ENCODE measurements around the gene GTF3C1. TPM values are rescaled to one million over a fixed set of nuclear protein-coding genes. Genes with fewer than 3 reads are reported as not detected.

GTF3C1 gene
- total and polyA plus RNA-seq, 2 of the 8 experiments (the other 6 are each of a cell fraction or from before 2014, with no cell fraction given), result 89.3 to 126 TPM

- Histone ChIP-seq H3K4me1 (replicated peaks in 1 of 4; ENCODE audit: control insufficient read depth in 3 of 4, insufficient read depth in 4 of 4, low read length in 3 of 4) (peaks cover 0 to 4% (median 3%) of the 10 kb centered on the region in 4 experiments; a peak in 3 of 7 replicates), H3K9ac (replicated peaks in 1 of 4; ENCODE audit: extremely low read depth in 1 of 4, low read depth in 3 of 4, low read length in 3 of 4) (no peak overlapping the region), H3K14ac (ENCODE audit: insufficient read length) (no peak overlapping the region), H3K4me2 (ENCODE audit: insufficient read depth in 1 of 2, low read depth in 2 of 2, low read length in 2 of 2) (no peak overlapping the region), H3K23me2 (ENCODE audit: low read depth, low read length) (peaks cover 3% of the 10 kb centered on the region; the same call in 1 of the 2 replicates), H2BK12ac (ENCODE audit: low read depth, low read length) (no peak overlapping the region), H3K79me2 (ENCODE audit: control insufficient read depth in 1 of 2, insufficient read depth in 2 of 2, low read length in 2 of 2) (peaks cover 14 to 23% of the 10 kb centered on the region in 2 experiments), H3K27ac (ENCODE audit: low read depth, low read length) (no peak overlapping the region), H4K8ac (ENCODE audit: extremely low read depth, insufficient read depth, low read length) (no peak overlapping the region), H4K20me1 (replicated peaks in 1 of 2; ENCODE audit: control insufficient read depth in 1 of 2, insufficient read depth in 2 of 2, low read length in 2 of 2) (peaks cover 7 to 11% of the 10 kb centered on the region in 2 experiments), H3K4me3 (ENCODE audit: extremely low read depth in 1 of 4, insufficient read depth in 2 of 4, low read depth in 3 of 4, low read length in 4 of 4) (no peak overlapping the region), H2BK120ac (replicated peaks; ENCODE audit: low read depth, low read length) (no peak overlapping the region), H3K27me3 (replicated peaks in 1 of 4; ENCODE audit: control insufficient read depth in 3 of 4, extremely low read depth in 1 of 4, insufficient read depth in 3 of 4, low read length in 3 of 4) (no peaks in the 10 kb centered on the region), H3K56ac (replicated peaks; ENCODE audit: insufficient read length, low read depth, low read length) (no peak overlapping the region), H3K4ac (replicated peaks; ENCODE audit: insufficient read length, low read depth, low read length) (no peak overlapping the region), H2BK5ac (ENCODE audit: low read depth, low read length) (no peak overlapping the region), H3K36me3 (ENCODE audit: control insufficient read depth in 2 of 4, insufficient read depth in 4 of 4, low read length in 3 of 4) (peaks cover 33 to 65% (median 54%) of the 10 kb centered on the region in 4 experiments), H2BK20ac (ENCODE audit: low read length) (no peak overlapping the region), H3K9me3 (ENCODE audit: insufficient read depth in 2 of 2, low read depth in 1 of 2, low read length in 1 of 2) (no peaks in the 10 kb centered on the region), H2BK15ac (ENCODE audit: low read length) (no peak overlapping the region), H2AK5ac (ENCODE audit: low read depth, low read length) (no peak overlapping the region), H4K5ac (ENCODE audit: insufficient read length, low read depth, low read length) (no peak overlapping the region), H3K23ac (ENCODE audit: insufficient read length) (no peak overlapping the region), H3K79me1 (ENCODE audit: low read depth, low read length) (peaks cover 12% of the 10 kb centered on the region), H3K18ac (ENCODE audit: extremely low read depth, low read length) (no peak overlapping the region), H2AFZ (ENCODE audit: low read length) (no peak overlapping the region), H4K91ac (replicated peaks; ENCODE audit: insufficient read length, low read length) (no peak overlapping the region)
- POLR2A ChIA-PET (ENCODE audit: partially characterized antibody), result no interaction called here
- no peak for TF ChIP-seq EGR1 (IDR thresholded peaks at IDR 0.05; ENCODE audit: borderline replicate concordance, low read depth, low read length)
- TF ChIP-seq CTCF (IDR thresholded peaks at IDR 0.05; ENCODE audit: control extremely low read depth in 1 of 3, insufficient read depth in 1 of 3, low read depth in 1 of 3, low read length in 3 of 3), result no peak
- TF ChIP-seq EP300 (IDR thresholded peaks at IDR 0.05; ENCODE audit: borderline replicate concordance in 1 of 2, low read depth in 2 of 2, low read length in 2 of 2), result no peak
- TF ChIP-seq ASH2L (IDR thresholded peaks at IDR 0.05; ENCODE audit: low read length), result no peak
- TF ChIP-seq JUND (IDR thresholded peaks at IDR 0.05; ENCODE audit: low read length), result no peak
- FAIRE-seq (no peak), DNase-seq (ENCODE audit: low read depth in 1 of 2, low spot score in 2 of 2) (no peak)
- CTCF ChIA-PET (ENCODE audit: partially characterized antibody), result interaction anchor here (1.4 kb wide), 1 partner anchor 28 kb away, joined by 5 read pairs; no protein-coding TSS in a partner anchor
- WGBS, 2 experiments (ENCODE audit: extremely low coverage in 1 of 2, insufficient coverage in 1 of 2, insufficient read length in 1 of 2, insufficient replicate concordance in 2 of 2, low coverage in 1 of 2, low lambda C conversion rate in 2 of 2, missing lambda C conversion rate in 1 of 2), result 90% methylated on average over 3 of the region's 3 CpGs; no CpG with 5 or more reads in 1 of the 2 experiments
Measured at GRCh38 chr16:27543801-27544200, 5.9 kb downstream of the GTF3C1 start.
